GM23338 (cell line): Measurements from ENCODE around the gene PLA2G4F. TPM values are rescaled to one million over a fixed set of nuclear protein-coding genes. Genes with fewer than 3 reads are reported as not detected.

Experiments
- ATAC-seq: fragments of 200-7000 bp; cut with Tn5 transposase; 3 replicates; pipeline ENCODE4 v1.9.1; 2020
- DNase-seq: peaks from one replicate; pipeline ENCODE4 v3.0.0-alpha.2; 2015; ENCODE audit warnings: low spot score
- H2AFZ ChIP-seq: fragments of 200-600 bp; sonication (generic); 2 replicates; pipeline ENCODE4 v1.8.0; 2016; ENCODE audit warnings: antibody characterized with exemption, mild to moderate bottlenecking, moderate library complexity
- H3F3A ChIP-seq: fragments of 200-600 bp; sonication (generic); replicated peaks from 2 replicates; pipeline ENCODE4 v1.8.0; 2017; ENCODE audit warnings: antibody characterized with exemption, mixed run types, low read depth
- H3K27ac ChIP-seq: fragments of 200-600 bp; sonication (generic); 2 replicates; pipeline ENCODE4 v1.6.1; 2016; ENCODE audit warnings: low read depth
- H3K27me3 ChIP-seq: fragments of 200-600 bp; sonication (generic); 2 replicates; pipeline ENCODE4 v1.8.0; 2016; ENCODE audit warnings: mild to moderate bottlenecking, mixed run types, moderate library complexity; ENCODE audit not compliant: insufficient read depth
- H3K36me3 ChIP-seq: fragments of 200-600 bp; sonication (generic); 2 replicates; pipeline ENCODE4 v1.8.0; 2016; ENCODE audit warnings: mild to moderate bottlenecking; ENCODE audit not compliant: insufficient read depth
- H3K4me1 ChIP-seq: fragments of 200-600 bp; sonication (generic); 2 replicates; pipeline ENCODE4 v1.8.0; 2016; ENCODE audit warnings: mild to moderate bottlenecking, moderate library complexity; ENCODE audit not compliant: insufficient read depth
- H3K4me2 ChIP-seq: fragments of 200-600 bp; sonication (generic); 2 replicates; pipeline ENCODE4 v1.7.1; 2017; ENCODE audit warnings: mixed run types
- H3K4me3 ChIP-seq: fragments of 200-600 bp; sonication (generic); 2 replicates; pipeline ENCODE4 v1.6.1; 2016; ENCODE audit warnings: mixed run types
- H3K79me2 ChIP-seq: fragments of 200-600 bp; sonication (generic); replicated peaks from 2 replicates; pipeline ENCODE4 v1.8.0; 2017; ENCODE audit warnings: mild to moderate bottlenecking; ENCODE audit not compliant: insufficient read depth
- H3K9me2 ChIP-seq: fragments of 200-600 bp; sonication (generic); 2 replicates; pipeline ENCODE4 v1.8.0; 2017; ENCODE audit not compliant: insufficient read depth
- H4K20me1 ChIP-seq: fragments of 200-600 bp; sonication (generic); replicated peaks from 2 replicates; pipeline ENCODE4 v1.8.0; 2017; ENCODE audit warnings: mild to moderate bottlenecking; ENCODE audit not compliant: insufficient read depth
- H3K27ac Mint-ChIP-seq: 2 replicates; pipeline ENCODE4 v1.8.0; 2020; ENCODE audit warnings: inconsistent platforms, mild to moderate bottlenecking, moderate library complexity, mixed read lengths
- H3K27me3 Mint-ChIP-seq: 3 replicates; pipeline ENCODE4 v1.8.0; 2022; ENCODE audit warnings: low read depth, mild to moderate bottlenecking, moderate library complexity, mixed read lengths, inconsistent platforms; ENCODE audit not compliant: insufficient read depth, poor library complexity
- H3K36me3 Mint-ChIP-seq: 3 replicates; pipeline ENCODE4 v1.8.0; 2021; ENCODE audit warnings: low read depth, mild to moderate bottlenecking, inconsistent platforms, moderate library complexity, mixed read lengths
- H3K4me1 Mint-ChIP-seq: 3 replicates; pipeline ENCODE4 v1.8.0; 2020; ENCODE audit warnings: mild to moderate bottlenecking, inconsistent platforms, mixed read lengths
- H3K4me3 Mint-ChIP-seq: 3 replicates; pipeline ENCODE4 v1.8.0; 2021; ENCODE audit warnings: moderate library complexity, mild to moderate bottlenecking, inconsistent platforms, mixed read lengths
- H3K9me3 Mint-ChIP-seq: 3 replicates; pipeline ENCODE4 v1.8.0; 2020; ENCODE audit warnings: moderate library complexity, mild to moderate bottlenecking, inconsistent platforms, mixed read lengths
- EZH2 ChIP-seq: fragments of 200-600 bp; sonication (generic); IDR thresholded peaks from one replicate; pipeline ENCODE4 v1.8.0; 2017; ENCODE audit warnings: antibody characterized with exemption, mild to moderate bottlenecking, low read depth; ENCODE audit not compliant: unreplicated experiment
- EZH2phosphoT487 ChIP-seq: fragments of 200-600 bp; sonication (generic); IDR thresholded peaks from one replicate; pipeline ENCODE4 v1.8.1; 2018; ENCODE audit warnings: antibody characterized with exemption; ENCODE audit not compliant: unreplicated experiment
- STAT1 ChIP-seq: IDR thresholded peaks from one replicate; pipeline ENCODE4 v1.6.1; 2016; ENCODE audit warnings: antibody characterized with exemption; ENCODE audit not compliant: unreplicated experiment
- polyA plus RNA-seq: library from polyadenylated mRNA; unstranded; fragments of >200 nt; fragmentation: Nextera tagmentation; extraction: Ambion mirVana; gene quantifications from 2 replicates; pipeline ENCODE4 v1.2.1, GENCODE V29; 2016
- total RNA-seq: library from RNA; depleted of rRNA; stranded (reverse); fragments of >200 nt; shearing (Covaris generic); gene quantifications from 2 replicates; pipeline ENCODE4 v1.2.3, GENCODE V29; 2014
- TF ChIP-seq, protein P1 (sequence below): fragments of 250-450 bp; sonication (Bioruptor Pico); IDR thresholded peaks from 2 replicates; pipeline ENCODE4 v1.5.0; 2020; ENCODE audit warnings: mild to moderate bottlenecking, moderate library complexity
- TF ChIP-seq, protein P2 (sequence below): IDR thresholded peaks from one replicate; pipeline ENCODE4 v1.6.1; 2018; ENCODE audit warnings: antibody characterized with exemption; ENCODE audit not compliant: unreplicated experiment
- TF ChIP-seq, protein P3 (sequence below), 2 experiments: fragments of 200-600 bp in 1 of 2; sonication (generic) in 1 of 2; conservative IDR thresholded peaks; 2 replicates each; pipeline versions ENCODE4 v1.5.1 to v1.6.1; 2016 to 2017; ENCODE audit warnings: antibody characterized with exemption in 2 of 2, low read depth in 2 of 2, mild to moderate bottlenecking in 2 of 2, moderate library complexity in 1 of 2

Gene PLA2G4F
- total and polyA plus RNA-seq, 2 experiments from 2014 or later = not detected

DNA sequence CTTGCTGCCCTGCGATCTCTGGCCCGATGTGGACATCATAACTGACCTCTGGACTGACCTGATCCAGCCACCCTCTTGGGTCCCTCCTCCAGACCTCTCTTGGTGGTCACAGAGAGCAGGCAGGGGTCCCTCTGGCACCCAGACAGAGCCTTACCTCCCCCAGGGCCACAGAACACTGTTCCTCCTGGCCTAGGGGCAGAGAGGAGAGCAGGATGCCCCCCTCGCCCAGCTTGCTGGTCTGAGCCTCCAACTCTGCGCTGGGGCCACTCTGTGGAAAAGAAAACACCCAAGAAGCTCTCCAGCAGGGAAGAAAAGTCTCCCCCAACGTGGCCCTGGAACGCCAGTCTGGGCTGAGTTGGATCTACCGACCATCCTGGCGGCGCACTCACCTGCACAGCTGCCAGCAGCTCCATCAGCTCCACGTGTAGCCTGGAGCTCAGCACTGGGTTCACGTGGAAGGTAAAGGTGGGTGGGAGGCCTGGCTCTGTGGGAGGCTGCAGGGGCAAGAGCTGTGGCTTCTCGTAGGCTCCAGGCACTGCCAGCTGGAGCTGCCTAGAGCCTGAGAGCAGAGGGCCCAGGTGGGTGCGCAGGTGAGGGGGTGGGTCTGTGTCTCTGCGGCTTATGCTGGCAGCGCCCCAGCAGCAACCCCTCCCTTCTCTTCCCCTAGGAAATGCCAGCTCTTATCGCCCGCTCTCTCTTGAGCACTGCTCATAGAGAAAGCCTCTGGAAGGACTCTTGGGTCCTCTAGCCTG is 6.0 kb downstream of the PLA2G4F start (continued):
- TF ChIP-seq, protein P1, sequence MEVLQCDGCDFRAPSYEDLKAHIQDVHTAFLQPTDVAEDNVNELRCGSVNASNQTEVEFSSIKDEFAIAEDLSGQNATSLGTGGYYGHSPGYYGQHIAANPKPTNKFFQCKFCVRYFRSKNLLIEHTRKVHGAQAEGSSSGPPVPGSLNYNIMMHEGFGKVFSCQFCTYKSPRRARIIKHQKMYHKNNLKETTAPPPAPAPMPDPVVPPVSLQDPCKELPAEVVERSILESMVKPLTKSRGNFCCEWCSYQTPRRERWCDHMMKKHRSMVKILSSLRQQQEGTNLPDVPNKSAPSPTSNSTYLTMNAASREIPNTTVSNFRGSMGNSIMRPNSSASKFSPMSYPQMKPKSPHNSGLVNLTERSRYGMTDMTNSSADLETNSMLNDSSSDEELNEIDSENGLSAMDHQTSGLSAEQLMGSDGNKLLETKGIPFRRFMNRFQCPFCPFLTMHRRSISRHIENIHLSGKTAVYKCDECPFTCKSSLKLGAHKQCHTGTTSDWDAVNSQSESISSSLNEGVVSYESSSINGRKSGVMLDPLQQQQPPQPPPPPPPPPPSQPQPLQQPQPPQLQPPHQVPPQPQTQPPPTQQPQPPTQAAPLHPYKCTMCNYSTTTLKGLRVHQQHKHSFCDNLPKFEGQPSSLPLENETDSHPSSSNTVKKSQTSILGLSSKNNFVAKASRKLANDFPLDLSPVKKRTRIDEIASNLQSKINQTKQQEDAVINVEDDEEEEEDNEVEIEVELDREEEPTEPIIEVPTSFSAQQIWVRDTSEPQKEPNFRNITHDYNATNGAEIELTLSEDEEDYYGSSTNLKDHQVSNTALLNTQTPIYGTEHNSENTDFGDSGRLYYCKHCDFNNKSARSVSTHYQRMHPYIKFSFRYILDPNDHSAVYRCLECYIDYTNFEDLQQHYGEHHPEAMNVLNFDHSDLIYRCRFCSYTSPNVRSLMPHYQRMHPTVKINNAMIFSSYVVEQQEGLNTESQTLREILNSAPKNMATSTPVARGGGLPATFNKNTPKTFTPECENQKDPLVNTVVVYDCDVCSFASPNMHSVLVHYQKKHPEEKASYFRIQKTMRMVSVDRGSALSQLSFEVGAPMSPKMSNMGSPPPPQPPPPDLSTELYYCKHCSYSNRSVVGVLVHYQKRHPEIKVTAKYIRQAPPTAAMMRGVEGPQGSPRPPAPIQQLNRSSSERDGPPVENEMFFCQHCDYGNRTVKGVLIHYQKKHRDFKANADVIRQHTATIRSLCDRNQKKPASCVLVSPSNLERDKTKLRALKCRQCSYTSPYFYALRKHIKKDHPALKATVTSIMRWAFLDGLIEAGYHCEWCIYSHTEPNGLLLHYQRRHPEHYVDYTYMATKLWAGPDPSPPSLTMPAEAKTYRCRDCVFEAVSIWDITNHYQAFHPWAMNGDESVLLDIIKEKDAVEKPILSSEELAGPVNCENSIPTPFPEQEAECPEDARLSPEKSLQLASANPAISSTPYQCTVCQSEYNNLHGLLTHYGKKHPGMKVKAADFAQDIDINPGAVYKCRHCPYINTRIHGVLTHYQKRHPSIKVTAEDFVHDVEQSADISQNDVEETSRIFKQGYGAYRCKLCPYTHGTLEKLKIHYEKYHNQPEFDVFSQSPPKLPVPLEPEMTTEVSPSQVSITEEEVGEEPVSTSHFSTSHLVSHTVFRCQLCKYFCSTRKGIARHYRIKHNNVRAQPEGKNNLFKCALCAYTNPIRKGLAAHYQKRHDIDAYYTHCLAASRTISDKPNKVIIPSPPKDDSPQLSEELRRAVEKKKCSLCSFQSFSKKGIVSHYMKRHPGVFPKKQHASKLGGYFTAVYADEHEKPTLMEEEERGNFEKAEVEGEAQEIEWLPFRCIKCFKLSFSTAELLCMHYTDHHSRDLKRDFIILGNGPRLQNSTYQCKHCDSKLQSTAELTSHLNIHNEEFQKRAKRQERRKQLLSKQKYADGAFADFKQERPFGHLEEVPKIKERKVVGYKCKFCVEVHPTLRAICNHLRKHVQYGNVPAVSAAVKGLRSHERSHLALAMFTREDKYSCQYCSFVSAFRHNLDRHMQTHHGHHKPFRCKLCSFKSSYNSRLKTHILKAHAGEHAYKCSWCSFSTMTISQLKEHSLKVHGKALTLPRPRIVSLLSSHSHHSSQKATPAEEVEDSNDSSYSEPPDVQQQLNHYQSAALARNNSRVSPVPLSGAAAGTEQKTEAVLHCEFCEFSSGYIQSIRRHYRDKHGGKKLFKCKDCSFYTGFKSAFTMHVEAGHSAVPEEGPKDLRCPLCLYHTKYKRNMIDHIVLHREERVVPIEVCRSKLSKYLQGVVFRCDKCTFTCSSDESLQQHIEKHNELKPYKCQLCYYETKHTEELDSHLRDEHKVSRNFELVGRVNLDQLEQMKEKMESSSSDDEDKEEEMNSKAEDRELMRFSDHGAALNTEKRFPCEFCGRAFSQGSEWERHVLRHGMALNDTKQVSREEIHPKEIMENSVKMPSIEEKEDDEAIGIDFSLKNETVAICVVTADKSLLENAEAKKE (CRISPR knock-in tag) = no peak
- TF ChIP-seq, protein P2, sequence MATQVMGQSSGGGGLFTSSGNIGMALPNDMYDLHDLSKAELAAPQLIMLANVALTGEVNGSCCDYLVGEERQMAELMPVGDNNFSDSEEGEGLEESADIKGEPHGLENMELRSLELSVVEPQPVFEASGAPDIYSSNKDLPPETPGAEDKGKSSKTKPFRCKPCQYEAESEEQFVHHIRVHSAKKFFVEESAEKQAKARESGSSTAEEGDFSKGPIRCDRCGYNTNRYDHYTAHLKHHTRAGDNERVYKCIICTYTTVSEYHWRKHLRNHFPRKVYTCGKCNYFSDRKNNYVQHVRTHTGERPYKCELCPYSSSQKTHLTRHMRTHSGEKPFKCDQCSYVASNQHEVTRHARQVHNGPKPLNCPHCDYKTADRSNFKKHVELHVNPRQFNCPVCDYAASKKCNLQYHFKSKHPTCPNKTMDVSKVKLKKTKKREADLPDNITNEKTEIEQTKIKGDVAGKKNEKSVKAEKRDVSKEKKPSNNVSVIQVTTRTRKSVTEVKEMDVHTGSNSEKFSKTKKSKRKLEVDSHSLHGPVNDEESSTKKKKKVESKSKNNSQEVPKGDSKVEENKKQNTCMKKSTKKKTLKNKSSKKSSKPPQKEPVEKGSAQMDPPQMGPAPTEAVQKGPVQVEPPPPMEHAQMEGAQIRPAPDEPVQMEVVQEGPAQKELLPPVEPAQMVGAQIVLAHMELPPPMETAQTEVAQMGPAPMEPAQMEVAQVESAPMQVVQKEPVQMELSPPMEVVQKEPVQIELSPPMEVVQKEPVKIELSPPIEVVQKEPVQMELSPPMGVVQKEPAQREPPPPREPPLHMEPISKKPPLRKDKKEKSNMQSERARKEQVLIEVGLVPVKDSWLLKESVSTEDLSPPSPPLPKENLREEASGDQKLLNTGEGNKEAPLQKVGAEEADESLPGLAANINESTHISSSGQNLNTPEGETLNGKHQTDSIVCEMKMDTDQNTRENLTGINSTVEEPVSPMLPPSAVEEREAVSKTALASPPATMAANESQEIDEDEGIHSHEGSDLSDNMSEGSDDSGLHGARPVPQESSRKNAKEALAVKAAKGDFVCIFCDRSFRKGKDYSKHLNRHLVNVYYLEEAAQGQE = no peak

DNA sequence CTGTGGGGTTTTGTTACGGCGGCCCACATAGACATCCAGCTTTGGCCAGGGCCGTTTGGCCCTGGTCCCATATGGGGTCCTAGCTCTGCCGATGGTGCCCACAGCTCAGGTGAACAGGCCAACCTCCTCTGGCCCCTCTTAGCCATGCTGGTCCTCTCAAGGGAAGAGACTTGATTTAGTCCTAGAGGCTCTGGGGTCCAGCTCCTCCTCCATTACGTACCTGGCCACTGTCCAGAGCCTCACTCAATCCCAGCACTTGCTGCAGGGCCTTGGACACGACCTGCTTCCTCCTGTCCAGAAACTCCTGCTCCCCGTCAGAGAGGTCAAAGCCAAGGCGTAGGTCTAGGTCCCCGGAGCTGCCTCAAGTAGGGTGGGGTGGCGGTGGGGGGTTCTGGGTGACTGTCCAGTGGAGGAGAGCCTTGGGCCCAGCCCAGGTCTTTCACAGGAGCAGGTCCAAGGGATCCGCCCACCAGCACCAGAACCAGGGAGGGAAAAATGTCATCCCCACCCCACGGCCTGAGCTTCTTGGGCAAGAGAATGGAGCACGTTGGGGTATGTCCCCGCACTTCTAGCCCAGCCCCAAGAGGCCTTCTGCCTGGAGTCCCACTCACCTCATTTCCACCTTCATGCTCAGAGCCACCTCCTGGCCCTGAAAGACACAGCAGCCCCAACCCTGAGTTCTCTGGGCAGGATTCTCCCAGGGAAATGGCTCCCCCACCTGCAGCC is 6.8 kb downstream of the PLA2G4F start:
- no peaks in the 10 kb centered on the region for H3F3A ChIP-seq
- Mint-ChIP-seq H3K4me1 (no peaks in the 10 kb centered on the region; the same call in 2 of the 3 replicates), H3K4me3 (no peak overlapping the region), H3K36me3 (no peaks in the 10 kb centered on the region), H3K27me3 (peaks cover 5% of the 10 kb centered on the region), H3K9me3 (no peaks in the 10 kb centered on the region), H3K27ac (no peak overlapping the region)
- ATAC-seq (peak; percentile 47), DNase-seq (peak; percentile 22)
- H3K4me3 ChIP-seq = no peak overlapping the region
- no peak overlapping the region for H3K4me2 ChIP-seq
- H2AFZ ChIP-seq = no peak overlapping the region; the same call in 1 of the 2 replicates
- no peaks in the 10 kb centered on the region for H3K27me3 ChIP-seq
- H3K36me3 ChIP-seq = no peaks in the 10 kb centered on the region
- no peaks in the 10 kb centered on the region for H3K9me2 ChIP-seq
- TF ChIP-seq, protein P3, sequence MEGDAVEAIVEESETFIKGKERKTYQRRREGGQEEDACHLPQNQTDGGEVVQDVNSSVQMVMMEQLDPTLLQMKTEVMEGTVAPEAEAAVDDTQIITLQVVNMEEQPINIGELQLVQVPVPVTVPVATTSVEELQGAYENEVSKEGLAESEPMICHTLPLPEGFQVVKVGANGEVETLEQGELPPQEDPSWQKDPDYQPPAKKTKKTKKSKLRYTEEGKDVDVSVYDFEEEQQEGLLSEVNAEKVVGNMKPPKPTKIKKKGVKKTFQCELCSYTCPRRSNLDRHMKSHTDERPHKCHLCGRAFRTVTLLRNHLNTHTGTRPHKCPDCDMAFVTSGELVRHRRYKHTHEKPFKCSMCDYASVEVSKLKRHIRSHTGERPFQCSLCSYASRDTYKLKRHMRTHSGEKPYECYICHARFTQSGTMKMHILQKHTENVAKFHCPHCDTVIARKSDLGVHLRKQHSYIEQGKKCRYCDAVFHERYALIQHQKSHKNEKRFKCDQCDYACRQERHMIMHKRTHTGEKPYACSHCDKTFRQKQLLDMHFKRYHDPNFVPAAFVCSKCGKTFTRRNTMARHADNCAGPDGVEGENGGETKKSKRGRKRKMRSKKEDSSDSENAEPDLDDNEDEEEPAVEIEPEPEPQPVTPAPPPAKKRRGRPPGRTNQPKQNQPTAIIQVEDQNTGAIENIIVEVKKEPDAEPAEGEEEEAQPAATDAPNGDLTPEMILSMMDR (conservative IDR thresholded peaks at IDR 0.05; ENCODE audit: low read depth in 2 of 2) = peak in 1 of 2 experiments; percentile 28; a peak in 1 of 4 replicates
- TF ChIP-seq EZH2phosphoT487 (no peak), STAT1 (no peak), EZH2 (no peak)
- no peaks in the 10 kb centered on the region for H3K79me2 ChIP-seq
- no peak overlapping the region for H3K27ac ChIP-seq
- no peaks in the 10 kb centered on the region for H4K20me1 ChIP-seq
- H3K4me1 ChIP-seq = no peaks in the 10 kb centered on the region
